HL-60/S4 (cell line): ENCODE results near the gene PBX1.

ENCODE experiments used
- in situ Hi-C: fragments of 300-500 bp; cut with MboI; formaldehyde crosslinking; loops from 2 replicates; pipeline ENCODE4 v1.14.3; 2022; ENCODE audit warnings: low sequenced_read_pairs

Gene PBX1

GRCh38 chr1:164771619-164772361 lies 212.8 kb downstream of the PBX1 start:
- in situ Hi-C loops, result no loop called here

GRCh38 chr1:164772635-164773034 lies 213.7 kb downstream of the PBX1 start:
- in situ Hi-C loops, result no loop called here

- in situ Hi-C loops, result no loop called here
Measured at GRCh38 chr1:164773102-164773501, 214.1 kb downstream of the PBX1 start.

GRCh38 chr1:164774413-164774812 lies 215.4 kb downstream of the PBX1 start:
- in situ Hi-C loops, result no loop called here

- in situ Hi-C loops, result loop anchor here (25.0 kb wide), 1 partner anchor 1363 kb away; no protein-coding TSS in a partner anchor
Measured at GRCh38 chr1:164774819-164775654, 216.1 kb downstream of the PBX1 start.

GRCh38 chr1:164777518-164777917 lies 218.5 kb downstream of the PBX1 start:
- in situ Hi-C loops, result loop anchor here (25.0 kb wide), 1 partner anchor 1365 kb away; no protein-coding TSS in a partner anchor

- in situ Hi-C loops, result loop anchor here (25.0 kb wide), 1 partner anchor 1367 kb away; no protein-coding TSS in a partner anchor
Measured at GRCh38 chr1:164779376-164779775, 220.4 kb downstream of the PBX1 start.

GRCh38 chr1:164780111-164780812 lies 221.3 kb downstream of the PBX1 start:
- in situ Hi-C loops, result loop anchor here (25.0 kb wide), 1 partner anchor 1368 kb away; no protein-coding TSS in a partner anchor

- in situ Hi-C loops, result loop anchor here (25.0 kb wide), 1 partner anchor 1369 kb away; no protein-coding TSS in a partner anchor
Measured at GRCh38 chr1:164780863-164781262, 221.9 kb downstream of the PBX1 start.

- in situ Hi-C loops, result loop anchor here (25.0 kb wide), 1 partner anchor 1370 kb away; no protein-coding TSS in a partner anchor
Measured at GRCh38 chr1:164781972-164782371, 223.0 kb downstream of the PBX1 start.

- in situ Hi-C loops, result loop anchor here (25.0 kb wide), 1 partner anchor 1372 kb away; no protein-coding TSS in a partner anchor
Measured at GRCh38 chr1:164783778-164784555, 225.0 kb downstream of the PBX1 start.

GRCh38 chr1:164784960-164785359 lies 226.0 kb downstream of the PBX1 start:
- in situ Hi-C loops, result loop anchor here (25.0 kb wide), 1 partner anchor 1373 kb away; no protein-coding TSS in a partner anchor

GRCh38 chr1:164785841-164786534 lies 227.0 kb downstream of the PBX1 start:
- in situ Hi-C loops, result loop anchor here (25.0 kb wide), 1 partner anchor 1374 kb away; no protein-coding TSS in a partner anchor

- in situ Hi-C loops, result loop anchor here (25.0 kb wide), 1 partner anchor 1375 kb away; no protein-coding TSS in a partner anchor
Measured at GRCh38 chr1:164786980-164787833, 228.2 kb downstream of the PBX1 start.

- in situ Hi-C loops, result loop anchor here (25.0 kb wide), 1 partner anchor 1376 kb away; no protein-coding TSS in a partner anchor
Measured at GRCh38 chr1:164787834-164788231, 228.8 kb downstream of the PBX1 start.

- in situ Hi-C loops, result loop anchor here (25.0 kb wide), 1 partner anchor 1378 kb away; no protein-coding TSS in a partner anchor
Measured at GRCh38 chr1:164790081-164790480, 231.1 kb downstream of the PBX1 start.

- in situ Hi-C loops, result loop anchor here (25.0 kb wide), 1 partner anchor 1380 kb away; no protein-coding TSS in a partner anchor
Measured at GRCh38 chr1:164792410-164793004, 233.5 kb downstream of the PBX1 start.

GRCh38 chr1:164794356-164794755 lies 235.4 kb downstream of the PBX1 start:
- in situ Hi-C loops, result loop anchor here (25.0 kb wide), 1 partner anchor 1382 kb away; no protein-coding TSS in a partner anchor
